ENCODE data around the gene SIGMAR1.
"Not testable (repeated sequence)": the region's sequence is repeated elsewhere in the genome, so short reads cannot be mapped to it uniquely, and the experiment has no call there.

SIGMAR1 gene

DNA sequence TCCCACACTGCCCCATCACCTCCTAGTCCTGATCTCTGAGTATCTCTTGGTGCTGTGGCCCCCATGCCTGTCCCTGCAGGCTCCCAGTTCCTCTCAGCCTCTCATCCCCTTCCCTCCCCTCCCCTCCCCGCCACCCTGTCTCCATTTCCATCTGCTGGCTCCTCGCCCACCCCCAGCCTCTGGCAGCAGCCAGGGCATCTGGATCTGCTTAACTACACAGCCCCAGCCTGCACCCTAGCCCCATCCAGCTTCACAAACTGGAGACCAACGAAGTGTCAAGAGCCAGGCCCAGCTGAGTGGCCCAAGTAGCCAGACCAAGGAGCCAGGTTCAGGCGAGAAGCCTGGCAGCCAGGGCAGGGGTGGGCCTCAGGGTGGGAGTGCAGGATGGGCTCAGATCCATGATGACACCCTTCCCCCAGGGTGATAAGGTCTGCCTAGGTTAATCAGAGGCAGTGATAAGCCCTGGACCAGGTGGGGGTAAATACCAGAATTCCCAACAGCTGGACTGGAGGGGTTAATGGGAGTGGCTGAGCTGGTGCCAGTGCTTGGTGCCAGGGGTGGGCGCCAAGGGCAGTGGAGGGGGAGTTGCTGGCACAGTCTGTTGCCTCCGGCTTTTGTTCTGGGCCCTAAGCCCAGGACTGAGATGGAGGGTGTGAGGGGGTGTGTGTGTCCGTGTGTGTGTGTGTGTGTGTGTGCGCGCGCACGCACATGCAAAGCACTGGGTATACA is 16.9 kb upstream of the SIGMAR1 start:
- DNase-seq, result peak; percentile 88

GRCh38 chr9:34653151-34654072 is 15.8 kb upstream of the SIGMAR1 start:
- peak; percentile 65 for DNase-seq

GRCh38 chr9:34652602-34653000 is 15.0 kb upstream of the SIGMAR1 start:
- DNase-seq, result no peak

DNA sequence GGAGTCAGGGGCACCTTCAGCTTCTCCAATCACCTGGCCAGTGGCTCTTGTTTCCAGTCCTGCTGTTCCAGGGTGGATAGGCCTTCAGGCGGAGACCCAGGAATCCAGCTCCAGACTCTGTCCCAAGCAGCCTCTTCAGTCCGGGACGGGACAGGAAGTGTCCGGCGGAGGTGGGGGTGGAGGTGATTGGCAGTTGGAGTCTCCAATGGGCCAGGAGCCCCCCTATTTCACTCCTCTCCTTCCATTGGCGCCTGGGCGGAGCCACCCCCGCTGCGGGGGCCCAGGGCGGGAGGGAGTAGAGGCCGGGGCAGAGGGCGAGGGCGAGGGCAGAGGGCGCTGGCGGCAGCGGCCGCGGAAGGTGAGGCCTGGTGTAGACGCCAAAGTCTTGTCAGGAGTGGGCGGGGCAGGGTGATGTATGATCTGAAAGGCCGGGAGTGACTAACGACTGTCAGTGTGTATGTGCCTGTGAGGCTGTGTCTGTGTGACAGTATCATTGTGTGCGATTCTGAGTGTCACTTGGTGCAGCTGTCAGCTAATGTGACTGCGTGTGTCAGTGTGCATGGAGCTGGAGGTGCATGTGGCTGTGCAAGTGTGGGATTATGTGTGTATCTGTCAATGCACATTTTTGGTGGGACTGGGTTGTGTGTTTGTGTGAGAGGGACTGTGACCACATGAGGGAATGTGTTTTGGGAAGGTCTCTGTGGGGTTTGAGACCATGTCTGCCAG is 14.5 kb upstream of the SIGMAR1 start, which contains the start of gene IL11RA:
Gene IL11RA (plus strand): TSS at position 310 of the 726 bp plus-strand sequence. CDS start 3,033 bp downstream, outside the sequence.
- DNase-seq, result peak; percentile 81

- peak; percentile 34 for DNase-seq
Measured at GRCh38 chr9:34651321-34651720, 13.7 kb upstream of the SIGMAR1 start.

DNA sequence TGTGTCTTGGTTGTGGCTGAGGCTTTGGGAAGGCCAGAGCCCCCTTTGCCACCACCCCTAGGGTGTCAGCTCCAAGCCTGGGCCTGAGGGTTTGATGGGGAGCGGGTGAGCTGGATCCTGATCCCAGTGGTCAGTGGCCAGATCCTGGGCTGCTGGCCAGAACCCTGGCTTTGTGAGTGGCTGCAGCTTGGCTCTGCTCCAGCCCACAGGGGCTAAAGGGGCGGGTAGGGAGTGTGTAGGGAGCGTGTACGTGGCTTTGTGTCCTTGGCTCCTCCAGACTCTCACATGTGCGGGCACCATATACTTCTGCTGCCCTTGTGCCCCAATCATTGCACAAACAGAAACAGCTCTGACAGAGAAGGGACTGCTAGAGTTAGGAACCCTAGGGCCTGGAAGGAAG is 13.2 kb upstream of the SIGMAR1 start:
- DNase-seq, result no peak

DNA sequence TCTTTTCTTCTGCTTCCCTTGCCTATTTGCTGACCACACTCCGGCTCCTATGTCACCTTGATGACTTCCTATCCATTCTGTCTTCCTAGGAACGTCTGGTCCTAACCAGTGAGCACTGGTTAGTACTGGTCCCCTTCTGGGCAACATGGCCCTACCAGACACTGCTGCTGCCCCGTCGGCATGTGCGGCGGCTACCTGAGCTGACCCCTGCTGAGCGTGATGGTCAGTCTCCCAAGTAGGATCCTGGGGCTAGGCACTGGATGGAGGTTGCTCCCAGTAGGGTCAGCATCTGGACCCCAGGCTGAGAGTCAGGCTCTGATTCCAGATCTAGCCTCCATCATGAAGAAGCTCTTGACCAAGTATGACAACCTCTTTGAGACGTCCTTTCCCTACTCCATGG is 11.1 kb upstream of the SIGMAR1 start:
- DNase-seq, result no peak

DNA sequence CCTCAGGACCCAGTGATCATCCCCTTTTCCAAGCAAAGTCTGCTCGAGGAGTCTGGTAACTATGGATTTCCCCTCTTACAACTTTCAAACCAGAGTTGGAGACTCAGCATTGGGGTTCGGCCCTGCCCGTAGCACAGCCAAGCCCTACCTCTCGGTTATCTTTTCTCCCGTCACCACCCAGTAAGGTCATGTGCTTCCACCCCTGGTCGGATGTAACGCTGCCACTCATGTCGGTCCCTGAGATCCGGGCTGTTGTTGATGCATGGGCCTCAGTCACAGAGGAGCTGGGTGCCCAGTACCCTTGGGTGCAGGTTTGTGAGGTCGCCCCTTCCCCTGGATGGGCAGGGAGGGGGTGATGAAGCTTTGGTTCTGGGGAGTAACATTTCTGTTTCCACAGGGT is 10.1 kb upstream of the SIGMAR1 start:
- DNase-seq, result no peak

GRCh38 chr9:34647084-34647403 is 9.5 kb upstream of the SIGMAR1 start:
- DNase-seq, result no peak

GRCh38 chr9:34646211-34647083 is 8.9 kb upstream of the SIGMAR1 start, which contains the start of gene GALT:
Gene GALT (plus strand): TSS chr9:34646675. CDS start chr9:34646705, 30 bp downstream.
- DNase-seq, result peak; percentile 83

DNA sequence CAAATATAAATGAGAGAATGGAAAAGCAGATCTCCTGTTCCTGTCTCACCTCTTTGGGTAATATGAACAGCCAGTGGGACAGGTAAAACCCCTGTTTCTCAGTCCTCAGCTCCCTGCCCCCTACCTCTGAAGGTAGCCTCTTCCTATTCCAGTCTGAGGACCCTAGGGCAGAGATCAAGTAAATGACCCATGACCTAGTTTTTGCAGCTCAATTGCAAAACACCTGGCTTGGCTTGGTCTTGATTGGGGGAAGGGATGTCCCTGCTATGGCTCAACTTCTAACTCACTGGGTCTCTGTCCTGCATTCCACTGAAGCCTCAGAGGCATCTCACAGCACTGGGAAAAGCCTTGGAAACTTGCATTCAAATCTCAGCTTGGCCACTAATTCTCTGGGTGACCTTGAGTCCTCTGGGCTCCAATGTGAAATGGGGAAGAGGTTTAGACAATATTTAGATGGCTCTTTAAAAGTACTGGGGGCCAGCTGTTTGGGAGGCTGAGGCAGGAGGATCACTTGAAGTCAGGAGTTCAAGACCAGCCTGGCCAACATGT is 7.3 kb upstream of the SIGMAR1 start:
- DNase-seq, result no peak

- DNase-seq, result peak; percentile 39
Measured at GRCh38 chr9:34642679-34643078, 5.1 kb upstream of the SIGMAR1 start.

GRCh38 chr9:34639322-34639721 is 1.7 kb upstream of the SIGMAR1 start:
- DNase-seq, result not testable (repeated sequence)

DNA sequence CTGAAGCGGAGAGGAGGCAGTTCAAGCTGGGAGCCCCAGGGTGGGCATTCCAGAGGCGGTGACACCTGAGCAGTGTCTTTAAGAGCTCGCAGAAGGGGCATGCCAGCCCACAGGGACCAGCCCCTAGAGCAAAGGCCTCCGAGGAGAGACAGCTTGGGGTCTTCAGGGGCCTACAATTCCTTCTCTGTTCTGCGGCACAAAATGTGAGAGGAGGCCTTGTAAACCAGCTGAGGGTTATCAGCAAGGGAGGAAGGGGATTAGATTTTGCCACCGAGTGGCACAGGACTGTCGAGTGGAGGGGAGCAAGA is 505 bp upstream of the SIGMAR1 start:
- no peak for DNase-seq

- peak; percentile 24 for DNase-seq
Measured at GRCh38 chr9:34636791-34637355, 714 bp downstream of the SIGMAR1 start.

DNA sequence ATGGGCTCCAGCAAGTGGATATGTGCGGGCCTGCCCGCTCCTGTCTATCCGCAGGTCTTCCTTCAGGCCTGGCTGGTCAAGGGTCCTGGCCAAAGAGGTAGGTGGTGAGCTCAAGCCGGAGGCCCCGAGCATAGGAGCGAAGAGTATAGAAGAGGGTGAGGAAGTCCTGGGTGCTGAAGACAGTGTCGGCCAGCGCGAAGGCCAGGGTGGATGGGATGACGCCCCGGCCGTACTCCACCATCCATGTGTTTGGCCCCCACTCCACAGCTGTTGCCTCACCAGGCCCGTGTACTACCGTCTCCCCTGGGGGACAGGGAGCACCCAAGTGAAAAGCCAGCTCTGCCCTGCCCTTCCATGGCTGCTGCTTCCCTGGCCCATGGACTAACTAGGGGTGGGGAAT is 2.0 kb downstream of the SIGMAR1 start:
- DNase-seq, result no peak

- no peak for DNase-seq
Measured at GRCh38 chr9:34634551-34635248, 2.9 kb downstream of the SIGMAR1 start.

- peak; percentile 63 for DNase-seq
Measured at GRCh38 chr9:34633851-34634550, 3.6 kb downstream of the SIGMAR1 start.

DNA sequence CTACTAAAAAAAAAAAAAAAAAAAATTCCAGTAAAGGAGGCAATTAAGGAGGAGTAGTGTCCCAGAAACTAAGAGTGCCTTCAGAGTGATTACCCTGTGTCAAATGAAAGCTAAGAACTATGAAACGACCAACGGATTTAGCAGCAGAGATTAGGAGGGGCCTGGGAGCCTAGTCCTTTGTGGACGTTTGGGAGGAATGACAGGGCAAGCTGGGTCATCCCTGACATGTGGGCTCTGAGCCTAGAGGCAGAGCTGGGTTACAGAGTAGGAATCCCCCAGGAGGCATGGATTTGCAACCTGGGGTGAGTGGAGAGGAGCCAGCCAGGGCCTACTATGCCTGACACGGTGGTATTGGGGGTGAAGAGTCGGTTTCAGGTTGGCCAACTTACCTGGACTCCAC is 4.4 kb downstream of the SIGMAR1 start:
- no peak for DNase-seq

- DNase-seq, result no peak
Measured at GRCh38 chr9:34630402-34631154, 7.0 kb downstream of the SIGMAR1 start.
